ENCODE results near the gene DCANP1. TPM values are rescaled to one million over a fixed set of nuclear protein-coding genes. Genes with fewer than 3 reads are reported as not detected.
A peak's percentile ranks its signal among the peaks of the same experiment; 100 is the strongest.

Gene DCANP1
- total RNA-seq, 1 experiment from 2014 or later = not detected

DNA sequence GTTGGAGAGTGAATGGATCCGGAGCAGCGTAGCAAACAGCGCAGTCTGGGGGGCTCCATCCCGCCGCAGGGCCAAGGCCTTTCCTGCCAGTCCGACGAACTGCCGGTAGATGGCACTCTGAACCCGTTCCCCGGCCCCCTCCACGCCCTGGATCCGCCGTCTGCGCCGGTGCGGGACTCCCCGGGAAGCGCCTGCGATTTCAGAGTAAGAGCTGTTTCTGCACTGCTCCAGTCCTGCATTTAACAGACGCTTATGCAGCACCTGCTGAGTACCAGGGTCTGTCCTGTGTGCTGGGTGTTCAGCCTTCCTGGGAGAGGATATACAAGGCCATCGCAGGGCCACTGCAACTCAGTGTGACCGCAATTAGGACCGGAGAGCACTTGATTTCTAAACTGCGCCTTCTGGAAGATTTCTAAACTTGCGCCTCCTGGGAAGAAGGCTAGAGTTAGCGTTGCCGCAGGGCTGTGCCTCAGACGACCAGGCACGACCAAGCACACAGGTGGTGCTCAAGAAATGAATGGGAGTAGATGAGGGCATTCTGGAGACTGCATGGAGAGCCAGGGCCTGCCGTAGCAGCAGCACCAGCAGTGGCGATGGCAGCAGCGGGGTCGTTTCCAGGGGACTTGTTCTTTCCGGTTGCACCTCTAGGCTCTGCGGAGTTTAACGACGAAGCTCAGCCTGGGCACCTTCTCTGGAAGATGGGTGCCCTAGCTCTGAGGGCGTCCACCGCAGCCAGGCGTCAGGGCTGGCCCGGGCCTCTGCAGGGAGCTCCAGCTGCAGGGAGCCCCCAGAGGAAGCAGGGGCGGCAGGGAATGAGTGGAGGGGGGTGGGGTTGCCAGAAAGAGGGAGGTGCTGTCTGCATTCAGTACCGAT is 19.3 kb upstream of the DCANP1 start:
- intact Hi-C loops (cut with micrococcal nuclease) = loop anchor here (1.0 kb wide), 3 partner anchors 86 to 104 kb away; no protein-coding TSS in a partner anchor
- ChIA-PET POLR2A (interaction anchor here (0.9 to 2.5 kb wide), 3 partner anchors 84 to 88 kb away, joined by 3 to 11 read pairs (median 3); no protein-coding TSS in a partner anchor), RAD21 (ENCODE audit: low non-redundant PET in 1 of 2, low total read pairs in 2 of 2, uncharacterized antibody in 2 of 2, unreplicated experiment in 2 of 2) (interaction anchor here (0.6 to 2.5 kb wide), 8 partner anchors 8 to 100 kb away, joined by 4 to 17 read pairs (median 5); no protein-coding TSS in a partner anchor), CTCF (interaction anchor here (0.6 to 14.2 kb wide), 14 partner anchors 9 to 511 kb away, joined by 3 to 476 read pairs (median 4); no protein-coding TSS in a partner anchor)
- H3K9ac ChIP-seq (ENCODE audit: low read length) = no peak overlapping the region
- H3K9me3 ChIP-seq (ENCODE audit: control insufficient read depth in 1 of 2, insufficient read depth in 1 of 2, low read depth in 1 of 2, low read length in 2 of 2) = no peaks in the 10 kb centered on the region
- ATAC-seq (peak; percentile 85), DNase-seq (ENCODE audit: low read depth, low spot score) (peak; percentile 36)
- H3K4me1 ChIP-seq (ENCODE audit: control insufficient read depth in 1 of 2, insufficient read depth in 2 of 2, low read length in 2 of 2) = peaks cover 0 to 11% of the 10 kb centered on the region in 2 experiments; a peak in 2 of 4 replicates
- no peaks in the 10 kb centered on the region for H4K20me1 ChIP-seq (ENCODE audit: insufficient read depth)
- no peak overlapping the region for H3K27ac ChIP-seq (ENCODE audit: low read depth, low read length)
- no peaks in the 10 kb centered on the region for H3K36me3 ChIP-seq (ENCODE audit: control insufficient read depth in 1 of 2, insufficient read depth in 2 of 2, low read length in 2 of 2)
- no peaks in the 10 kb centered on the region for H3K79me2 ChIP-seq (ENCODE audit: insufficient read depth, low read length)
- peak overlapping the region; percentile 46 for H3K4me2 ChIP-seq (ENCODE audit: low read length)
- no TSS peak for BruUV-seq (replicated peaks)
- TF ChIP-seq, protein P1, sequence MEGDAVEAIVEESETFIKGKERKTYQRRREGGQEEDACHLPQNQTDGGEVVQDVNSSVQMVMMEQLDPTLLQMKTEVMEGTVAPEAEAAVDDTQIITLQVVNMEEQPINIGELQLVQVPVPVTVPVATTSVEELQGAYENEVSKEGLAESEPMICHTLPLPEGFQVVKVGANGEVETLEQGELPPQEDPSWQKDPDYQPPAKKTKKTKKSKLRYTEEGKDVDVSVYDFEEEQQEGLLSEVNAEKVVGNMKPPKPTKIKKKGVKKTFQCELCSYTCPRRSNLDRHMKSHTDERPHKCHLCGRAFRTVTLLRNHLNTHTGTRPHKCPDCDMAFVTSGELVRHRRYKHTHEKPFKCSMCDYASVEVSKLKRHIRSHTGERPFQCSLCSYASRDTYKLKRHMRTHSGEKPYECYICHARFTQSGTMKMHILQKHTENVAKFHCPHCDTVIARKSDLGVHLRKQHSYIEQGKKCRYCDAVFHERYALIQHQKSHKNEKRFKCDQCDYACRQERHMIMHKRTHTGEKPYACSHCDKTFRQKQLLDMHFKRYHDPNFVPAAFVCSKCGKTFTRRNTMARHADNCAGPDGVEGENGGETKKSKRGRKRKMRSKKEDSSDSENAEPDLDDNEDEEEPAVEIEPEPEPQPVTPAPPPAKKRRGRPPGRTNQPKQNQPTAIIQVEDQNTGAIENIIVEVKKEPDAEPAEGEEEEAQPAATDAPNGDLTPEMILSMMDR (IDR thresholded peaks at IDR 0.05 in 2 of 3, conservative IDR thresholded peaks at IDR 0.05 in 1 of 3; ENCODE audit: borderline replicate concordance in 1 of 3, insufficient read depth in 1 of 3, low read depth in 2 of 3, low read length in 2 of 3) = peak; percentile 87 to 93 (median 92)
- no peak for TF ChIP-seq ZFX (IDR thresholded peaks at IDR 0.05)
- peak; percentile 98 for TF ChIP-seq RAD21 (IDR thresholded peaks at IDR 0.05; ENCODE audit: low read depth)
- TF ChIP-seq EGR1 (IDR thresholded peaks at IDR 0.05; ENCODE audit: low read depth) = no peak
- H3K27me3 ChIP-seq (ENCODE audit: insufficient read depth, low read length) = no peaks in the 10 kb centered on the region
- no peaks in the 10 kb centered on the region for H3K9me2 ChIP-seq (ENCODE audit: insufficient read depth)
- H2AFZ ChIP-seq (ENCODE audit: low read depth, low read length, poor library complexity, severe bottlenecking) = peak overlapping the region; percentile 93
- H3K4me3 ChIP-seq (replicated peaks in 1 of 2; ENCODE audit: low read depth in 1 of 2, low read length in 2 of 2) = no peak overlapping the region
